Choroid plexus epithelial cell (primary cell): ENCODE results near the gene NTPCR.

Experiments
- DNase-seq: peaks from one replicate; pipeline ENCODE4 v3.0.0-alpha.2; 2010; ENCODE audit warnings: low read depth
- H3K4me3 ChIP-seq: 2 replicates; pipeline ENCODE4 v1.5.1; 2011; ENCODE audit warnings: low read depth, mild to moderate bottlenecking, control low read depth, low read length, moderate library complexity
- CTCF ChIP-seq: conservative IDR thresholded peaks from 2 replicates; pipeline ENCODE4 v1.5.1; 2011; ENCODE audit warnings: low read depth, mild to moderate bottlenecking, control low read depth, inconsistent platforms, low read length, moderate library complexity

The NTPCR gene

DNA sequence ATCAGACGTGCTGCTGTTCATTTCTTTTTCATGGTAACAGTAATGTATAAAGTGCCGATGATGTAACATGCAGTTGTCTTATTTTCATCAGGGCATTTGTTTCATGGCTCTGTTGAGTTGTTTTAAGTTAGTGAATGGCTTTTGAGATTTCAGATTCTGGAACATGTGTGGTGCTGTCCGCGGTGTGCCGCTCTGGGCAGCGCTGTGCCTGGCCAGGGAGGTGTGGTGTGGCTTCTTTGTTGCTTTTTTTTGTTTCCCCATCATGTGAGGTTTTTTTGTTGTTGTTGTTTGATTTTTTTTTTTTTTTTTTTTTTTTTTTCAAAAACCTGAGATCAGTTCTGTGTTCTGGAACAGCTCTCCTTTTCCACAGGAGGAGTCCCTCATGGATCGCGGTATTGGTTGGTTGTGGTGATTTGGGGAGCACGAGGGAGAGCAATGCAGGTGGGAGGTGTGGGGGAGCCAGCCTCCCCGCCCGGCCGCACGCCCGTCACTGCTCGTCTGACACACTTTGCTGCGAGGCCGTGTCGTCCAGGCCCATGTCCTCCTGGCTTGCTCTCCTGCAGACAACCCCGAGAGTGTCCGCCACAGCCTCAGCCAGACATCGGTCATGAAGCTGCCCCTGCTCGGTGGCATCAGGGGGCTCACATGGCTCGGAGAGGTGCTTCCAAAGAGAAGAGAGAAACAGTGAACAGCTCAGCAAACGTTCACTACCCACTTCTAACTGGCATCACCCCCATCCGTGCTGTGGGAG is 33.6 kb downstream of the NTPCR start:
- no peak overlapping the region for H3K4me3 ChIP-seq
- no peak for DNase-seq
- TF ChIP-seq CTCF: no peak

GRCh38 chr1:232984577-232985425 is 34.4 kb downstream of the NTPCR start:
- no peak for DNase-seq
- no peak overlapping the region for H3K4me3 ChIP-seq
- no peak for TF ChIP-seq CTCF

DNA sequence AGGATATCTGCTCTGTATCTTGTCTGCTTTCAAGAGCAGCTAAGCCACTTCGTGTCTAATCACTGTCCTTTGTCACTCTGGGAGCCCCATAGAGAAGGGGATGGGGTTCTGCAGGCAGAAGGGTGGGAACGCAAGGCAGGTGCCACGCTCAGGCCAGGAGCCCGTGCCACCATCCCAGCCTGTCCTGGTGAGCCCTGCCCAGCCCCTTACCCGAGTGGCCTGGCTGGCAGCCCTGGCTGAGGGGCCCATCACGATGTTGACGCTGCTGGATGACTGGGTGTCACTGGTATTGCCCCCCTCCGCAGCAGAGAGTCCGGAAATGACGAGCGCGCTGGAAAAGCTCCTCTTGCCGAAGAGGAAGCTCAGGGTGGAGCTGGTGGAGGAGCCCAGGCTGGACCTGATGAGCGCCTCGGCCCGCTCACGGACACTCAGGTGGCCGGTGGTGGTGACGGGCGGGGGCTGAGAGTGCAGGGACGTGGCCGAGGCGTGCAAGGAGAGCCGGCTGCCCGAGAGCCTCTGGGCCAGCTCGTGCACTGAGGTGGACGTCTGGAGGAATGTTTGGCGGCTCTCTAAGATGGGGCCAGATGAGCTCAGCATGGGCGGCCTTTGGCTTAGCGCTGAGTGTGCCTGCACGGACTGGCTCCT is 35.6 kb downstream of the NTPCR start:
- no peak for TF ChIP-seq CTCF

GRCh38 chr1:232986527-232986922 is 36.1 kb downstream of the NTPCR start:
- no peak overlapping the region for H3K4me3 ChIP-seq
- TF ChIP-seq CTCF: no peak
- DNase-seq: no peak

More for the DNA sequence above, 35.6 kb downstream of the NTPCR start:
- no peak overlapping the region for H3K4me3 ChIP-seq
- DNase-seq: no peak

- no peak overlapping the region for H3K4me3 ChIP-seq
- TF ChIP-seq CTCF: no peak
- no peak for DNase-seq
These were observed 36.8 kb downstream of the NTPCR start for GRCh38 chr1:232987046-232987773.

DNA sequence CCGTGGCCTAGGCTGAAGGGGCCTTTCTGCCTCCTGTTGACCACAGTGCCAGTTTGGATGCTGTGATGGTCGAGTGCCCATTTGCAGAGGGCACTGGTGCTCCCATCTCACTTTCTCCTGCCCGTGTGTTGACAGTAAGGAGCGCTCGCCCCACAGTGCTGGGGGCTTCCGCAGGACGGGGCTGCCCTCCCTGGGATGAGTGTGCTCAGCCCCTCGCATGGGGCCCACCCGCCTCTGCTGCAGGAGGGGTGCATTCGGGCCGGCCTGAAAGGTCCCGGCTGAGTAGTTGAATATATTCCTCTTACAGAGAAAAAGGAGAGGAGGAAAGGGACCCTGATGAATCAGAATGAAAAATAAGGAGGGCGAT is 37.3 kb downstream of the NTPCR start:
- DNase-seq: no peak
- TF ChIP-seq CTCF: no peak
- no peak overlapping the region for H3K4me3 ChIP-seq
